Hippocampal formation (tissue), 2 donors: ENCODE data around the gene OPTC.

Experiments used
- DNase-seq, 2 donors: peaks; one replicate each; lab custom pipeline; 2025; lab: John Stamatoyannopoulos, UW

Gene OPTC

DNA sequence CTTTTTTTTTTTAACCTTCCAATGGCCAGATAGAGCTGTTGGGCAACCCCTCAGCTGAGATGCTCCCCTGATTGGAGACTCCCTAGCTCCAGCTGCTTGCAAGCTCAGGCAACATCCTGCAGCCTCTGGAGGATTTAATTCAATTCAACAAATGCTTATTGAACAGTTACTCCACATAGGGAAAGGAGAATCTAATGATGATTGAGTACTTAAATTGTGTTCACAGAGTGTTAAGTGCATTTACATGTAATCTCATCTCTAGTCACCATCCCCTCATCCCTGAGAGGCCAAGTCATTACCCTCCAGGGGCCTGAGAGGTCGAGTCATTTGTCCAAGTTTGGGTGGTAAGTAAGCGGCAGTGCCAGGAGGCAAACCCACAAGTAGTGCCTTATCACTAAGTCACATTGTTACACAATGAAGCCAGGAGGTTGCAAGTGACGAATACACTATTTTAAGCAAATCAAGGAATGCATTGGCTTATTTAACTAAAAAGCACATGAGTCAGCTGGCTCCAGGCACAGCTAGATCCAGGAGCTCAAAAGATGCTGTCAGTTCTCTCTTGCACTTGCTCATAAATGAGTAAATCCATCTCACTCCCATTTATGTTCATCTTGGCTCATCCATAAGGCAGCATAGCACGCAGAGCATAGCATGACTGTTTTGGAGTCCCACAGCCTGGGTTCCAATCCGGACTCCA, 64.3 kb downstream of the OPTC start:
- DNase-seq = no peak
